ENCODE data around the gene PROX1. TPM values are rescaled to one million over a fixed set of nuclear protein-coding genes. Genes with fewer than 3 reads are reported as not detected.

Gene PROX1
- total and polyA plus RNA-seq, 2 of the 4 experiments (the other 2 are of a cell fraction) = under 0.01 to 0.02 TPM

GRCh38 chr1:213982289-213982671 lies 5.5 kb upstream of the PROX1 start:
- H3K4me2 ChIP-seq (ENCODE audit: low read depth, low read length) = no peak overlapping the region
- H3K9me1 ChIP-seq (ENCODE audit: insufficient read depth, low read length) = no peaks in the 10 kb centered on the region
- CTCF ChIA-PET = no interaction called here

More at GRCh38 chr1:213982289-213982671, 5.5 kb upstream of the PROX1 start:
- Histone ChIP-seq H2AFZ (replicated peaks; ENCODE audit: low read length, poor library complexity) (no peak overlapping the region), H4K8ac (ENCODE audit: low read depth in 2 of 2, low read length in 2 of 2) (no peak overlapping the region), H3K36me3 (ENCODE audit: control insufficient read depth, insufficient read depth, low read length) (no peaks in the 10 kb centered on the region), H3K4me1 (ENCODE audit: control insufficient read depth, insufficient read depth, low read length) (no peaks in the 10 kb centered on the region; the same call in 1 of the 2 replicates), H3K18ac (ENCODE audit: low read depth, low read length) (no peak overlapping the region), H3K27me3 (ENCODE audit: control insufficient read depth, insufficient read depth, low read length) (peaks cover 74% of the 10 kb centered on the region), H3K27ac (ENCODE audit: insufficient read depth, low read length) (no peak overlapping the region), H3K56ac (ENCODE audit: extremely low read depth, insufficient read depth, low read length) (no peak overlapping the region), H3K79me1 (ENCODE audit: low read depth in 1 of 2, low read length in 2 of 2) (no peaks in the 10 kb centered on the region), H4K91ac (ENCODE audit: insufficient read depth, low read depth, low read length) (no peak overlapping the region), H2BK5ac (ENCODE audit: low read depth, low read length, poor library complexity, severe bottlenecking) (no peak overlapping the region), H2BK15ac (ENCODE audit: low read depth, low read length) (no peak overlapping the region), H2AK9ac (replicated peaks; ENCODE audit: low read depth, low read length, poor library complexity) (no peak overlapping the region), H4K20me1 (ENCODE audit: insufficient read depth, low read length) (no peaks in the 10 kb centered on the region), H2BK20ac (ENCODE audit: low read depth, low read length) (no peak overlapping the region), H2AK5ac (ENCODE audit: low read depth, low read length) (no peak overlapping the region), H3K4ac (ENCODE audit: low read depth, low read length) (no peak overlapping the region), H3K23ac (ENCODE audit: low read depth, low read length) (no peak overlapping the region), H3K9ac (ENCODE audit: low read depth, low read length) (no peak overlapping the region), H4K5ac (ENCODE audit: low read depth, low read length) (no peak overlapping the region), H3K14ac (replicated peaks; ENCODE audit: low read depth, low read length) (no peak overlapping the region), H2BK120ac (ENCODE audit: low read depth, low read length) (no peak overlapping the region), H3K4me3 (ENCODE audit: insufficient read depth, low read depth, low read length) (no peak overlapping the region), H3K9me3 (ENCODE audit: control insufficient read depth, insufficient read depth, low read length) (peaks cover 3% of the 10 kb centered on the region; the same call in 1 of the 2 replicates)
- TF ChIP-seq CHD1 (IDR thresholded peaks at IDR 0.05; ENCODE audit: low read depth, low read length) (no peak), ELK1 (IDR thresholded peaks at IDR 0.05; ENCODE audit: borderline replicate concordance, low read depth, low read length) (no peak), BHLHE40 (IDR thresholded peaks at IDR 0.05; ENCODE audit: low read depth, low read length) (no peak), RAD21 (IDR thresholded peaks at IDR 0.05; ENCODE audit: low read length) (no peak), CTCF (conservative IDR thresholded peaks at IDR 0.05; ENCODE audit: low read depth, low read length) (no peak), FOS (IDR thresholded peaks at IDR 0.05; ENCODE audit: low read depth, low read length) (no peak), SMC3 (IDR thresholded peaks at IDR 0.05; ENCODE audit: low read depth, low read length) (no peak), CEBPB (IDR thresholded peaks at IDR 0.05; ENCODE audit: low read depth, low read length) (no peak), MXI1 (IDR thresholded peaks at IDR 0.05; ENCODE audit: borderline replicate concordance, low read depth, low read length) (no peak), MAFK (IDR thresholded peaks at IDR 0.05; ENCODE audit: low read depth, low read length) (no peak), RCOR1 (IDR thresholded peaks at IDR 0.05; ENCODE audit: insufficient replicate concordance, low read length) (no peak), USF2 (IDR thresholded peaks at IDR 0.05; ENCODE audit: low read depth, low read length) (no peak), RFX5 (IDR thresholded peaks at IDR 0.05; ENCODE audit: low read depth, low read length) (no peak), POLR2A (IDR thresholded peaks at IDR 0.05; ENCODE audit: low read depth, low read length) (no peak), NFE2L2 (IDR thresholded peaks at IDR 0.05; ENCODE audit: low read depth, low read length) (no peak), MAZ (IDR thresholded peaks at IDR 0.05; ENCODE audit: borderline replicate concordance, low read depth, low read length) (no peak)
- POLR2A ChIA-PET (ENCODE audit: unreplicated experiment) = no interaction called here
- no peak for ATAC-seq (ENCODE audit: low read depth)
- dilution Hi-C loops (cut with HindIII; ENCODE audit: low sequenced_read_pairs, unreplicated experiment) (no loop called here), in situ Hi-C loops (cut with MboI; ENCODE audit: low sequenced_read_pairs) (no loop called here), intact Hi-C loops (cut with micrococcal nuclease) (no loop called here)
- BruUV-seq (replicated peaks) = no TSS peak
- no CpG with 5 or more reads among the region's 8 CpGs for WGBS, 2 experiments (ENCODE audit: extremely low coverage in 2 of 2, insufficient read length in 1 of 2)
- DNase-seq = no peak

Data from IMR-90 (cell line).